BJ (cell line): ENCODE data around the gene NPHS1. TPM values are rescaled to one million over a fixed set of nuclear protein-coding genes. Genes with fewer than 3 reads are reported as not detected.

Experiments
- CTCF ChIA-PET: fragments of 350-600 bp; formaldehyde crosslinking; extraction: SDS; loops from one replicate; lab custom pipeline; 2021; ENCODE audit warnings: antibody characterized with exemption, inconsistent platforms; lab: Yijun Ruan, JAX
- POLR2A ChIA-PET: fragments of 300-600 bp; sonication (Branson Sonifier 250); formaldehyde crosslinking; extraction: SDS; loops from one replicate; lab custom pipeline; 2021; ENCODE audit warnings: antibody characterized with exemption; lab: Charles Lee
- DNase-seq: peaks from one replicate; pipeline ENCODE4 v3.0.0-alpha.2; 2011; ENCODE audit warnings: low read depth
- H3K27me3 ChIP-seq: 2 replicates; pipeline ENCODE4 v1.6.0; 2011; ENCODE audit warnings: low read length; ENCODE audit not compliant: control insufficient read depth, insufficient read depth
- H3K36me3 ChIP-seq: 2 replicates; pipeline ENCODE4 v1.5.1; 2011; ENCODE audit warnings: low read length; ENCODE audit not compliant: control insufficient read depth, insufficient read depth
- H3K4me3 ChIP-seq: 2 replicates; pipeline ENCODE4 v1.5.1; 2011; ENCODE audit warnings: low read depth, mild to moderate bottlenecking, control low read depth, low read length
- polyA plus RNA-seq: library from polyadenylated mRNA; depleted of rRNA; stranded (reverse); fragments of >200 nt; gene quantifications from 2 replicates; pipeline ENCODE4 v1.2.3, GENCODE V29; 2011
- TF ChIP-seq, protein P1 (sequence below): IDR thresholded peaks from 2 replicates; pipeline ENCODE4 v1.5.1; 2011; ENCODE audit warnings: low read depth, mild to moderate bottlenecking, control low read depth, inconsistent platforms, low read length, moderate library complexity; ENCODE audit not compliant: insufficient read depth

Gene NPHS1
- polyA plus RNA-seq, 1 experiment, result not detected

DNA sequence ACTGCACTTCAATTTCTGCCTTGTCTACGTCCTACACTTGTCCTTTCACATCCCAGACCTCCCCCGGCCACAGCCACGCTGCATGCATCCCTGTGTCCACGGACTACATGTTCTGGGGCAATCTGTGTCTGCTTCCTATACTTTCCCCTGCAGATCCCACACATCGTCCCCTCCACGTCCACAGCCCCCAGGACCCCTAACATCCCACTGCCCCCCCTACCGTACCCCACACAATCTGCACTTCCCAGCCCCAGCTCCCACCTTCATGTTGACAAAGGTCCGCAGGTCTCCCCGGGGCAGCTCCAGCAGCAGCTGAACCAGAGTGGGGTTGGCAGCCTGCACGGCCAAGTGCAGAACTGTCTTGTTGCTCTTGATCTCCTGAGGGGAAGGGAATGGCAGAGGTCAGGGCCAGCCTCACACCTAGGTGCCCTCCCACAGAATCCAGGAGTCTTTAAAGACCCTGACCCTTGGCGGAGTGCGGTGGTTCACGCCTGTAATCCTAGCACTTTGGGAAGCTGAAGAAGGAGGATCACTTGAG is 37.9 kb upstream of the NPHS1 start:
- Histone ChIP-seq H3K36me3 (peaks cover 26% of the 10 kb centered on the region), H3K4me3 (no peak overlapping the region), H3K27me3 (no peaks in the 10 kb centered on the region)
- POLR2A ChIA-PET, result no interaction called here
- no peak for DNase-seq
- TF ChIP-seq, protein P1, sequence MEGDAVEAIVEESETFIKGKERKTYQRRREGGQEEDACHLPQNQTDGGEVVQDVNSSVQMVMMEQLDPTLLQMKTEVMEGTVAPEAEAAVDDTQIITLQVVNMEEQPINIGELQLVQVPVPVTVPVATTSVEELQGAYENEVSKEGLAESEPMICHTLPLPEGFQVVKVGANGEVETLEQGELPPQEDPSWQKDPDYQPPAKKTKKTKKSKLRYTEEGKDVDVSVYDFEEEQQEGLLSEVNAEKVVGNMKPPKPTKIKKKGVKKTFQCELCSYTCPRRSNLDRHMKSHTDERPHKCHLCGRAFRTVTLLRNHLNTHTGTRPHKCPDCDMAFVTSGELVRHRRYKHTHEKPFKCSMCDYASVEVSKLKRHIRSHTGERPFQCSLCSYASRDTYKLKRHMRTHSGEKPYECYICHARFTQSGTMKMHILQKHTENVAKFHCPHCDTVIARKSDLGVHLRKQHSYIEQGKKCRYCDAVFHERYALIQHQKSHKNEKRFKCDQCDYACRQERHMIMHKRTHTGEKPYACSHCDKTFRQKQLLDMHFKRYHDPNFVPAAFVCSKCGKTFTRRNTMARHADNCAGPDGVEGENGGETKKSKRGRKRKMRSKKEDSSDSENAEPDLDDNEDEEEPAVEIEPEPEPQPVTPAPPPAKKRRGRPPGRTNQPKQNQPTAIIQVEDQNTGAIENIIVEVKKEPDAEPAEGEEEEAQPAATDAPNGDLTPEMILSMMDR, result no peak
- CTCF ChIA-PET, result interaction anchor here (1.4 to 1.5 kb wide), 2 partner anchors 8 to 41 kb away, joined by 4 to 5 read pairs; no protein-coding TSS in a partner anchor

DNA sequence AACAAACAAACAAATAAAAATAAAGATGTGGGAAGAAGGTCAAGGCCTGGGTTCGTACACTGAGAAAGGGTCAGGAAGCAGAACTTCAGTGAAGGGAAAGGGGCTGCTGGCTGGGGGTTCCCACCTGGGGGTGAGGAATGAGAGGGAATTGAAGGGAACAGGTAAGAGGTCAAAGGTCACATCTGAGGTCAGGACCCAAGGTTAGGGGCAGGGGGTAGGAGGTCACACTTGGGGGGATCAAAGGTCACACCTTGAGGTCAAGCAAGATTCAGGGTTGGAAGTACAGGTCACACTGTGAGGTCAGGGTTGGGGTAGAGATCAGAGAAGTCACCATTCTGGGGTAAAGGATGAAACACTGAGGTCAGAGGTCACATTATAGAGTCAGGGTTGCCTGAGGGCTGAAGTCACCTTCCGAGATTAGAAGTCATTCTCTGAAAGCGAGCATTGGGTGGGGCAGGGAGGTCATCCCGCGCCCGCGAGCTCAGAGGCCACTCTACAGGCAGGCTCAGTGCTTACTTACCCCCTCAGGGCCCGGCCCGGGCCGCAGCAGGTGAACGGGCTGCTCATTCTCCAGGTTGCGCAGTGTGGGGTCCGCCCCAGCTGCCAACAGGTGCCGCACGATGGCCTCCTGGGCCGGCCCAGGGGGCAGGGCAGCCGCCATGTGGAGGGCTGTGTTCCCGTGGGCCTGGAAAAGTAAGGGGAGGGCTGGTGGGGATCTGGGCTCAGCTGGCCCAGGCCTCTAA is 37.2 kb upstream of the NPHS1 start:
- H3K4me3 ChIP-seq, result no peak overlapping the region
- DNase-seq, result no peak
- ChIA-PET CTCF (interaction anchor here (1.5 kb wide), 1 partner anchor 7 kb away, joined by 4 read pairs; no protein-coding TSS in a partner anchor), POLR2A (no interaction called here)
- no peaks in the 10 kb centered on the region for H3K27me3 ChIP-seq
- peaks cover 26% of the 10 kb centered on the region for H3K36me3 ChIP-seq
- TF ChIP-seq, protein P1, result no peak

DNA sequence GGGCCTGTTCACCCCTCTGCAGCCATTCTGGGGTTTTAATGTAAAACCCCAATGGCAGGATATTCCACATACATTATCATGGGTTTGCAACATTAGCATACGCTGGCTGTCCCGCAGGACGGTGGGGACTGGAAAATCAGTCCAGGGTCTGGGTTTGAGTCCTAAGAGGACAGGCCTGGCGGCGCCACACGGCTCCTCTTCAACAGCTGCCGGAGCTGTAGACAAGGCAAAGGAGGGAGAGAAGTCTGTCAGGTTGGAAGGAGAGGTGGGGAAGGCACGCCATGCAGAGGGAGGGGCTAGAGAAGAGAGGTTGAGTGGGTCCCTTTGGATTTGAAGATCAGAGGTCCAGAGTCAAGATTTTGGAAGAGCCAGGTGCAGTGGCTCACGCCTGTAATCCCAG is 36.1 kb upstream of the NPHS1 start:
- TF ChIP-seq, protein P1, result no peak
- Histone ChIP-seq H3K4me3 (no peak overlapping the region), H3K27me3 (no peaks in the 10 kb centered on the region), H3K36me3 (peaks cover 26% of the 10 kb centered on the region)
- POLR2A ChIA-PET, result no interaction called here
- DNase-seq, result no peak
- CTCF ChIA-PET, result interaction anchor here (0.6 to 1.6 kb wide), 2 partner anchors 43 to 62 kb away, joined by 3 to 5 read pairs; no protein-coding TSS in a partner anchor

DNA sequence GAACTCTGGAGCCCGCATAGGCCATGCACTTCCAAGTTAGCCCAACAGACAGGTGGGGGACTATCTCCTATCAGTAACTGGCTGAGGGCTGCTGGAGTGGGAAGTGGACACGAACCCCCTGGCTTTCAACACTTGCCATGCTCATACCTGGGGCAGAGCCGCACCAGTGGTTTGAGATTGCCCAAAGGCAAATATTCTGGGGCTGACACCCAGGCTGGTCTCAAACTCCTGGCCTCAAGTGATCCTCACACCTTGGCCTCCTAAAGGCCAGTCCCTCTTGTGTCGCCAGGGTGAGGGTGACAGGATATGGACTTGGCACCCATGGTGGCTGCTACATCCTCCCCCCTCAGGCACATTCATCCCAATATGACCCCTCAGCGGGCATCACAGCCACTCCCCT is 34.9 kb upstream of the NPHS1 start:
- TF ChIP-seq, protein P1, result no peak

DNA sequence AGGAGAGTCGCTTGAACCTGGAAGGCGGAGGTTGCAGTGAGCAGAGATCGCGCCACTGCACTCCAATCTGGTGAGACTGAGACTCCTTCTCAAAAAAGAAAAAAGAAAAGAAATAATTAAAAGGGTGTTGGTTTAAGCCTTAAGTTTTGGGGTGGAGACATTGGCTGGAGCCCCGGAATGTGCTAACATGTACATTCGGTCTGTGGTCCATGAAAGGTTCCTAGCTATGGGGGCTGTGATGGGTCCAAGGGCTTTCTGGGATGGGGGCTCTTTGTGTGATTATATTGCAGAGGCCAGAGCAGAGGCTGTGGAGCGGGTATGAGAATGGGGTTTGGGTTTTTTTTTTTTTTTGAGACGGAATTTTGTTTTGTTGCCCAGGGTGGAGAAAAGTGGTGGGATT is 33.6 kb upstream of the NPHS1 start:
- no peak for DNase-seq
- CTCF ChIA-PET, result interaction anchor here (1.1 kb wide), 1 partner anchor 45 kb away, joined by 3 read pairs; no protein-coding TSS in a partner anchor
- TF ChIP-seq, protein P1, result no peak

More for the DNA sequence above, 34.9 kb upstream of the NPHS1 start:
- no peak for DNase-seq
- CTCF ChIA-PET, result interaction anchor here (0.8 to 1.6 kb wide), 2 partner anchors 17 to 44 kb away, joined by 3 to 5 read pairs; no protein-coding TSS in a partner anchor
- no peak overlapping the region for H3K4me3 ChIP-seq
- H3K36me3 ChIP-seq, result peaks cover 23% of the 10 kb centered on the region
- no peaks in the 10 kb centered on the region for H3K27me3 ChIP-seq
- POLR2A ChIA-PET, result no interaction called here

More for the DNA sequence above, 33.6 kb upstream of the NPHS1 start:
- Histone ChIP-seq H3K4me3 (no peak overlapping the region), H3K36me3 (peaks cover 21% of the 10 kb centered on the region), H3K27me3 (no peaks in the 10 kb centered on the region)
- POLR2A ChIA-PET, result no interaction called here
